Measurements from ENCODE around the gene CCDC178.

GRCh38 chr18:33114749-33115148, 325.8 kb downstream of the CCDC178 start:
- TF ChIP-seq CTCF (IDR thresholded peaks at IDR 0.05) (no peak), POLR2A (IDR thresholded peaks at IDR 0.05; ENCODE audit: low read depth) (no peak), POLR2AphosphoS5 (IDR thresholded peaks at IDR 0.05) (no peak)

All from esophagus muscularis mucosa (tissue), 3 donors.